SU-DHL-6 (cell line): ENCODE results near the gene FLYWCH1.

Experiments
- EZH2phosphoT487 ChIP-seq: fragments of 200-600 bp; sonication (generic), shearing (Covaris generic); conservative IDR thresholded peaks from 2 replicates; pipeline ENCODE4 v1.6.1; 2018; ENCODE audit warnings: mild to moderate bottlenecking, antibody characterized with exemption, low read length, moderate library complexity, mixed read lengths
- TF ChIP-seq, protein P1 (sequence below): fragments of 200-600 bp; sonication (generic); IDR thresholded peaks from one replicate; pipeline ENCODE4 v1.5.1; 2017; ENCODE audit warnings: antibody characterized with exemption, mild to moderate bottlenecking, low read length, moderate library complexity; ENCODE audit not compliant: insufficient read depth, poor library complexity, severe bottlenecking

DNA sequence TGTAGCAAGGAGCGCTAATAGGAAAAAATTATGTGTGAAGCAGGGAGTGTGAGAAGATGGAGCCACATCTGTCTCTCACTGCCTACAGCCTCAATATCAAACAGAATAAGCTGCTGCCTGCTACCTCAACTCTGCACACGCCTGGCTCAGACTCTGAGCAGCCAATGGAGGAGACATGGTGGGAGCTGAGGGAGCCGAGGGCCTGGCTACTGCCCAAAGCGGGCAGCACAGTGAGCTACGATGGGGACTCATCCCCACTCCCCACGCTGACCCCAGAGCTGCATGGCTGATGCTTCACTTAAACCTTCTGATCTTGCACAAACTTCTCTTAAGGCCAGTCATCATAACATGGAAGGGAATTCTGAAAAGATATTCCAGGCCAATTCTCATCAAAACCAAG is 39.8 kb upstream of the FLYWCH1 start:
- TF ChIP-seq, protein P1, sequence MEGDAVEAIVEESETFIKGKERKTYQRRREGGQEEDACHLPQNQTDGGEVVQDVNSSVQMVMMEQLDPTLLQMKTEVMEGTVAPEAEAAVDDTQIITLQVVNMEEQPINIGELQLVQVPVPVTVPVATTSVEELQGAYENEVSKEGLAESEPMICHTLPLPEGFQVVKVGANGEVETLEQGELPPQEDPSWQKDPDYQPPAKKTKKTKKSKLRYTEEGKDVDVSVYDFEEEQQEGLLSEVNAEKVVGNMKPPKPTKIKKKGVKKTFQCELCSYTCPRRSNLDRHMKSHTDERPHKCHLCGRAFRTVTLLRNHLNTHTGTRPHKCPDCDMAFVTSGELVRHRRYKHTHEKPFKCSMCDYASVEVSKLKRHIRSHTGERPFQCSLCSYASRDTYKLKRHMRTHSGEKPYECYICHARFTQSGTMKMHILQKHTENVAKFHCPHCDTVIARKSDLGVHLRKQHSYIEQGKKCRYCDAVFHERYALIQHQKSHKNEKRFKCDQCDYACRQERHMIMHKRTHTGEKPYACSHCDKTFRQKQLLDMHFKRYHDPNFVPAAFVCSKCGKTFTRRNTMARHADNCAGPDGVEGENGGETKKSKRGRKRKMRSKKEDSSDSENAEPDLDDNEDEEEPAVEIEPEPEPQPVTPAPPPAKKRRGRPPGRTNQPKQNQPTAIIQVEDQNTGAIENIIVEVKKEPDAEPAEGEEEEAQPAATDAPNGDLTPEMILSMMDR = no peak
- no peak for TF ChIP-seq EZH2phosphoT487
